HS-27A (cell line): ENCODE results near the gene ATG5.
"Not testable (repeated sequence)": the region's sequence is repeated elsewhere in the genome, so short reads cannot be mapped to it uniquely, and the experiment has no call there.

Experiments used
- DNase-seq: peaks from one replicate; pipeline ENCODE4 v3.0.0-alpha.2; 2012; ENCODE audit warnings: low read depth, missing footprints

Gene ATG5

DNA sequence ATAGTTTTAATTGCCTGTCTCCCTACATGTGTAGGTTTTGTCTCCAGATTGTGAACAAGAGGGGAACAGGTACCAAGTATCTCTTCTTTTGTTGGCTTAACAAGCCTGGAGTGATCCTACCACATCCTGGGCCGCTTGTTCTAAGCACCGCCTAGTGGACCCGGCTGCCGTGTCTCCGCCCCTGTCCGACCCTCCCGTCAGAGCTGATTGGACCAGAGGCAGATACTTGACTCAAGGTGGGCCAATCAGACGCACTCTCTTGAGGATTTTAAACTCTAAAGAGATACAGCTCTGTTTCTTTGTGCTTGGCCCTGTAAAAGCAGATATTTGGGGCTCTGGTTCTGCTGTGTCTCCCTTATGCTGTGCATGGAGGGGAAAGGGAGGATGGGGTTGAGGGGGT, 171.2 kb downstream of the ATG5 start:
- no peak for DNase-seq

DNA sequence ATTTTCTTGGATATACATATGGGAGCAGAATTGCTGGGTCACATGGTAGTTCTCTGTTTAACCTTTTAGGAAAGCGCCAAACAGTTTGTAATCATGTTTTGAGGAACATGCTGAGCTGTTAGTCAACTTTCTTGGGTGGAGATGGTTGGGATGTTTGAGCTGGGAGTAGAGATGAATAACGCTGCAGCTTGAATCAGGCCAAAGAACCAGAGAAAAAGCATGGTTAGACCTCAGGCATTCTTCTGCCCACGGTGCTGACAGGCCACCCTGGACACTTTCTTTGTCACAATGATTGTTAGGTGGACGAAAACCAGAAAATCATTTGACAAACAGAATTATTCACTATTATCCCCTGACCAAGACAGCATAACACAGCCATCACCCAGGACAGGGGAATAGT, 172.6 kb downstream of the ATG5 start:
- DNase-seq: no peak

DNA sequence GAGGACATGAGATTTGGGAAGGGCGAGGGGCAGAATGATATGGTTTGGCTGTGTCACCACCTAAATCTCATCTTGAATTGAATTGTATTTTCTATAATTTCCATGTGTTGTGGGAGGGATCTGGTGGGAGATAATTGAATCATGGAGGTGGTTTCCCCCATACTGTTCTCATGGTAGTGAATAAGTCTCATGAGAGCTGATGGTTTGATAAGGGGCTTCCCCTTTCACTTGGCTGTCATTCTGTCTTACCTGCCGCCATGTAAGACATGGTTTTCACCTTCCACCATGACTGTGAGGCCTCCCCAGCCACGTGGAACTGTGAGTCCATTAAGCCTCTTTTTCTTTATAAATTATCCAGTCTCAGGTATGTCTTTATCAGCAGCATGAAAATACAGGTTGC, 173.1 kb downstream of the ATG5 start:
- DNase-seq: not testable (repeated sequence)

DNA sequence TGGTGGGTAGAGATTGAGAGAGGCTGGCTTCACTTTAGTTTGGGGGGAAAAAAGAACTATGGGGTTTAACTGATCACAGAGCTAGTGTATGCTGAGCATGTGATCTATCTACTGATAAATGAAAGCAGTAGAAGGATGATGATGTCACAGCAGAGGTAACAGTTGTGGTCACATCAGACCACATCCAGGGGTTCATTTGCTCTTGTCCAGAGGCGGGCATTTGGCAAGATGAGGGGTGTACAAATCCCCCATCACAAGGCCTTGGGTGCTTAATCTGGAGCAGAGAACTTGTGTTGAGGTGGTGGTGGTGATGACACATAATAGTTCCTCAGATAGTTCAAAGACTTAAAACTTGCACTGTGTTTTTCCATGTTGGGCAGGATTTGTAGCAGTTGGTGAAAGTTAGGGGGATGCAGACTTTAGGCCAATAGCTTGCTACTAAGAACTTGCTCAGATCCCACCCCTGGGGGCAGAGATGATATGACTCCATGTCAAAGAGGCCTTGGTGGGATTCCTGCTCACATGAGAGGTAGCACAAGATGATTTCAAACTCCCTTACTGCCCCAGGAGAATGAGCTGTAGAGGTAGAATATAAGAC, 176.0 kb downstream of the ATG5 start:
- no peak for DNase-seq

DNA sequence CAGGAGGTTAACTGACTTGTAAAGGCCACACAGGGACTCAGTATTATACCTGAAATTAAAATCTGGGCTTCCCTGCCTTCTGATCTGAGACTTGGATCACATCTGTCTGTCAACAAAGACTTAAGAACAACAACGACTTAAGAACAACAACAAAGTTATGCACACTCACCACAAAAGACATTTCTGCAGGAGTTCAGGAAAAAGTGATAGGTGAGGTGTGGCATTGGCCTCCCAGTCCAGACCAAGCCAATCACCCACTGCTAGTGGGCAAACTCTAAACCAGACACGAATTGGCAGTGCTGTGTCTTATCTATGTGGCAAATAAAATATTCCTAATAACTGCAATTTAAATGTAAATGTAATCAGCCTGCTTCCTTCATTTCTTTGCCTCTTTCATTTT, 178.1 kb downstream of the ATG5 start:
- DNase-seq: no peak

DNA sequence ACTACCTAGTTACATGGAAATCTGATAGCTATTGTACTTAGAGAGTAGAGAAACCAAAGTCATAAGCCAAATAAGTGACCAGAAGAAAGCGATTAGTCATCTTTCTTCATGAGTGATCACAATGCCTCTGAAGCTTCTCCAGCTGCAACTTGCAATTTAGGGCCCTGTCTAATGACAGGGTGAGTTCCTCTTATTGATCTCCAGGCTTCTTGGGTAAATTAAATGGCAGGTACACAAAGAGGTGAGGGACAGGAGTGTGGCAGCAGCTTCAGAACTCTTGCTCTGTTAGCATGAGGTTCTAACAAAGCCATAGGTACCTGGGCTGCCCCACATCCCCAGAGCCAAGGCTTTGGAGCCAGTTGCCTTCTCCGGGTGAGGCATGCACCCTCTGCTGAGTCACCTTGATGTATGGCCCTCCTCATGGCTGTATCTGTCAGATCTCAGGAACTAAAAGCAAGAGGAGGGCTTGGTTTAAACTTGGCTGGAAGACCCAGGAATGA, 178.7 kb downstream of the ATG5 start:
- no peak for DNase-seq

DNA sequence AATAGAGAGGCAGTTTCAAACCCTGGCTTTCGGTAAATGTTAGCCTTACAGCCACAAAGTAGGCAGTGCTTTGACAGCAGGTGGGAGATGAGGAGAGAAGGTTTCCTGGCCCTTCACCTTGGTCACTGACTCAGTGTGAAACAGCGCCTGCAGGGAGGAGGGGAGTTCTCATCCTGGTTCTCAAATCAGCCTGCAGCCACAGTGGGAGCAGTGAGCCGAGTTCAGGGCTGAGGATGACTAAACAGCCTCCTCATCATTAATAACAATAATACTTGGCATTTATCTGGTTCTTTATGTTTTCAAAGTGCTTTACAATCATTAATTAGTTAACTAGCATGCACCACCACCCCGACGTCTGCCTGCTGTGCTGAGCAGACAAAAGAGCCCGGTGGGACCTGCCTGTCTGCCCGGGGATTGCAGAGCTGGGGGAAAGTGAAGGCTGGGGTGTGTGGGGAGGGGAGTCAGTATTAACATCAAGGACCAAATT, 179.8 kb downstream of the ATG5 start:
- DNase-seq: no peak

DNA sequence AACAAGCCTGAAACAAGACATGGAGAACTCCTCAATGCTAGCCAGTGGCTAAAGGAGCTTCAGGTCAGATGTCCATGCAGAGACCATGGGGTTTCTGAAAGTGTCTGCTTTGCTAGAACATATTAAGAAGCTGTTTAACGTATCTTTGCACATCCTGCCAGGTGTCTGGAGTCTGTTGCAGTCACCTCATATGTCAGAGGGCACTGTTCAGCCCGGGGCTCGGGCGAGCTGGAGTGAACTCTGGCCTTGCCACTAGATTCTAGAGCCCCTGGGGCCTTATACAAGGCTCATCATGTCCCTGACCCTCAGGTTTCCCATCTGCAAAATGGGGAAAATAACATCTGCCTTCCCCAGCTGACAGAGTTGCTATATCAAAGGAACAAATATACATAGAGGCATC, 180.4 kb downstream of the ATG5 start:
- DNase-seq: no peak

DNA sequence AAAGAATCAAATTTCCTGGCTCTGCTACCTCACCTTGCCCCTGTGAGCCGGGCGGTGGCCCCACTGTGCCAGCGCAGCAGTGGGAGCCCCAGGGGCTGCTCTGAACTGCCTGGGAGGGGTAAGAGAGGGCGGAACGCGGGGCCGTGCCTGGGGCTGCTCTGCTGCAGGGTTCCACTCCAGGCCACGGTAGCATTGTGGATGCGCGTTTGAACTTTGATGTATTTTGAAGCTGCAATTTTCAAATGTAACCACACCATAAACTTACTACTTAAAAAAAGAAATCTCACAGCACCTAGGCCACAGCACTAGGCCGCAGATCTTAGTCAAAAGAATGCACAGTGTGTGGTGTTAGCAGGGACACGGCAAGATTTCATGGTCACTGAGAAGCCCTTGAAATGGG, 181.9 kb downstream of the ATG5 start:
- DNase-seq: no peak

DNA sequence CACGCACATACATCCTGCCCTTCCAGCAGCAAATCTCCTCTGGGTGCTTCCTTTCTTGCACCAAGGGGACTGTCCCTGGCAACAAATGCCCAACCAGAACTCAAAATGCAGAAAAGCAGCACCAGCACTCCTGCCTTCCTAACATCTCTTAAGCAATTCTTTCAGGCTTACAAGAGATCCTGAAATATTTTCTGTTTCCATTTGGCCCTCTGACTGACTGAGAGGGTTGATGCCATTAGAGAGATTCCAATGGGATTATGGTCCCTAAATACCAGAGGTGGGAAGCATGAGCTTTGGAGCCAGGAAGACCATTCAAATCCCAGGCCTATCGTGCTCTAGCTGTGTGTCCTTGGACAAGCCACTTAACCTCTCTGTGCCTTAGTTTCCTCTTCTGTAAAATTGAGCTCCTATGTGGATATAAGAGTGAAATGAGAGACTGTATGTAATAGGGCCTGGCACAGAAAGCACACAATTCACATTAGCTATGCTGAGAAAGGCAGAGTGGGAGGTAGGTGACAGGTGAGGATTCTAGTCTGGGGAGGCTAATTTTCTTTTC, 182.6 kb downstream of the ATG5 start:
- DNase-seq: no peak

DNA sequence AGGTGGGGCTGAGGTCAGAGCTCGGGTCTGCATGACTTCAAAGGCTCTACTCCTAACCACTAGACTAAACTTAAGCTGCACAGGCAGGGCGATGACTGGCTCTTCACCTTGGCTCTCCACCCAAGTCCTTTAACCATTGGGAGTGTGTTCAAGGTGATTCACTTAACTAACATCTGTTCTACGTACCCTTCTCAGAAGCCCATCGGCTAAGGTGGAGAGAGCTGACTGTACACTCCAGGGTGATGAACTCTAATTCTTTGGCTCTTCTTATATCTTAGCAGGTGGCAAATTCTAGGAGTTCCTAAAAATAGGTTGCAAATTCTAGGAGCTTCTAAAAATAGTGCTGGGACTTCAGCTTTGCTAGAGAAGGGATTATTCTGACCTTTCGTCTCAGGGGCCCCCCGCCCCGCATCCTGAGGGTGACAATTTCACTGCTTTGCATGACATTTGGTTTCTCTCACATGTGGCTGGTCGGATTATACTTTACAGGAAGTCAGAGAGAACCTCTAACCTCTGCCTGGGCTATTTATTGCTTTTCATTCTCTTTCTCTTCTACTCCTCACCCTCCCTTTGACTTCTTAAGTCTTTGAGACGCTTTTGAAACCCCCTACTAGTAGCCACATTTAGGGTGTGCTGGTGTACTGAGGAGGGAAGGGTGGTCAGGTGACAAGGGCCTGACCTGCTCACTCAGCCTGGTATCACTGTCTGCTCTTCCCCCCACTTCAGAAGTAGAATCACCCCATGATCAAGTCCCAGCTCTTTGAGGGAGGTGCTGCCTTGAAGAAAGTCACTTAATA, 183.9 kb downstream of the ATG5 start:
- no peak for DNase-seq

DNA sequence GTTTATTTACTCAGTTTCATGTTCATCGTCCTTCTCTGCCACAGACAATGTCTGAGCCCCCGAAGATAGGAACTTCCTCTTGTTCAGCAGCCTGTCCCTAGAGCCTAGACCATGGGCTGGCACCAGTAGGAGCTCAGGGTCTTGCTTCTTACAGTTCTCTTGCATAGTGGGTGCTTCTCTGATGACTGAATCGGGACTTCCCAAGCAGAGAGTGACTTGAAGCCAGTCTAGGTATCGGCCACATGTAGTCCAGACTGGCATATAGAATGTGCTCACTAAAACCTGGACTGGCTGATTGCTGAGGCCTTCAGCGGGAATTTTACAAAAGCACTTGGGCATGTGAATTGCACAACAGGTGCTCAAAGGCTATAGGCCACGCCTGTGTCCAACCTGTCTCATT, 187.4 kb downstream of the ATG5 start:
- no peak for DNase-seq

DNA sequence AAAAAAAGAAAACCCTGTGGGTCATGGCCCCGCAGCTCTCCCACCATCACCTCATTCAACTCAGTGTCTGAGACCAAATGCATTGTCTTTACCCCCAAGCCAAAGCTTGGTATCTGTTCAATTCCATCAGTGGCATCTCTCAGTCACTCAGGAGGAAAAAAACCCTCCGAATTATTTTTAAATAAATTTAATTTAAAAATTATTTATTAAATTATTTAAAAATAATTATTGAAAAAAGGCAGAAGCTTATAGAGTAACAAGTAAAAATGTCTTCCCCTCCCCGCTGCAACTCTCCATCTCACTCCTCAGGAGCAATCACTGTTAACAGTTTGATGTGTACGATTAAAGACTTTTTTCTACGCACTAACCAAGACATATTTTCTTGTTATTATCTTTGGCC, 188.7 kb downstream of the ATG5 start:
- no peak for DNase-seq

DNA sequence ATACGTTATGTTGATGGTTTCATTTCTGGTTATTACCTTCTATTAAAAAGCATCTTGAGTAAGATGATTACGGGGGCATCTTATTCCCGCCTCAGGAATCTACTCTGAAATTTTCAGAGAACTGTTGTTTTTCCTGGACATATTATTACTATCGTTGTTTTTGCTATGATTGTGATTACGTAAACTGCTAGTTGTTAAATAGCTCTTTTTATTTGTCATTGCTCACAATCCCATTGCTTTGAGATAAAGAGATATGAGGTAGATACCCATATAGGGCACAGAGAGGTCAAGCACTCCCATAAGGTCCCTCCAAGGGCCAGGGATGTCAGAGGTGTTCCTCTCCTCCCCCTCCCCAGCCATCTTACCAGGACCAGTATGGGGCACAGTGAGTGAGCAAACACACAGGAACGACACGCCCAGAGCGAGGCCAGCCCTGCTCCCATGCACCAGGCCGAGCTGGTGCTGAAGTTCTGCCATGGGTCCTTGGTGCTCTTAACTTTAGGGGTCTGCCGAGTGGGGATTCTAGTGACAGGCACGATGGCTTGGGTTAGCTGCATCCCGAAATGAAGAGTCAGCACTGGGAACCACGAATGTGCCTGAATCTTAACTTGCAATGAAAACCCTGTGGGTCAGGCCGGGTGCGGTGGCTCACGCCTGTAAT, 189.5 kb downstream of the ATG5 start:
- no peak for DNase-seq

DNA sequence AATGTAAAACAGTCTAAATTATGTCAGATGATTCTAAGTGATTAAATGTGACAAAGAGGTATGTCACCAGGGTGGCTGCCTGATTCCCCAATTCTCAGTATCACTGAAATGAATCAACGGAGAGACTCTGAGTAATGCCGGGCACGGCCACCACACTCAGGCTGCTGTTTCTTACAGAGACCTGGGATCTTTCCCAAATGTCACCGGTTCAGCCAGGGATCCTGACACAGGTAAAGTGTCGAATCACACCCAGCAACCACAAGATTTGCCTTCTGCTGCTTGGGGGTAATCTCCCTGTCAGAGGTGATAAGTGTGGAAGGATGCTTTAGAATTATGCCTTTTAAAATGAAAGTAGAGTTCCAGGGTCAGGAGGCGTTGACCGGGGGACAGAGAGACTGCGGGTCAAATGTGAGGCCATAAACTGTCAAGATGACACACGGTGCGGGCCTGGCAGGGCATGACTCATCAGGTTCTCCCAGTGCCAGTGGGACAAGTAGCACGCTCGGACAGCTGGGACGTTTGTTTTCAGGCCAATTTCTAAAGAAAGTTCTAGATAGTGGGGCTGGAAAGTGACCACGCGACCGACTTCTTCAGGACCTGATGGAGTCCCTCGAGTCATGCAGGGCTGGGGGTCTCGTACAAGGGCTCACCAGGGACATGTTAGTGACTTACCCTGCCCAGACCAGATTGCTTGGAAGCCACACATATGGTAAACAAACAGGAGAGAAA, 190.5 kb downstream of the ATG5 start:
- DNase-seq: no peak
